WTC11 (cell line): Measurements from ENCODE around the gene ENTREP3. TPM values are rescaled to one million over a fixed set of nuclear protein-coding genes. Genes with fewer than 3 reads are reported as not detected.
A peak's percentile ranks its signal among the peaks of the same experiment; 100 is the strongest.
"Not testable (repeated sequence)": the region's sequence is repeated elsewhere in the genome, so short reads cannot be mapped to it uniquely, and the experiment has no call there.

Source experiments
- ATAC-seq: fragments of 200-7000 bp; cut with Tn5 transposase; 2 replicates; pipeline ENCODE4 v1.10.0; 2021; ENCODE audit warnings: mild to moderate bottlenecking, moderate library complexity
- CTCF ChIA-PET: fragments of 300-600 bp; sonication (Branson Sonifier 250); formaldehyde crosslinking; loops from one replicate; lab custom pipeline; 2021; ENCODE audit warnings: antibody characterized with exemption; lab: Charles Lee
- POLR2A ChIA-PET: fragments of 350-600 bp; sonication (Branson Sonifier 250); formaldehyde crosslinking; loops from one replicate; lab custom pipeline; 2021; ENCODE audit warnings: antibody characterized with exemption; lab: Charles Lee
- DNase-seq: peaks from one replicate; pipeline ENCODE4 v3.0.0; 2021; ENCODE audit warnings: low spot score
- H3K27ac Mint-ChIP-seq: 2 replicates; pipeline ENCODE4 v1.8.0; 2021; ENCODE audit warnings: mixed read lengths
- H3K27me3 Mint-ChIP-seq: 2 replicates; pipeline ENCODE4 v1.8.0; 2021; ENCODE audit warnings: low read depth, mild to moderate bottlenecking, moderate library complexity, mixed read lengths
- H3K36me3 Mint-ChIP-seq: 2 replicates; pipeline ENCODE4 v1.8.0; 2021; ENCODE audit warnings: mixed read lengths
- H3K4me1 Mint-ChIP-seq: 2 replicates; pipeline ENCODE4 v1.8.0; 2022; ENCODE audit warnings: mixed read lengths
- H3K4me3 Mint-ChIP-seq: 2 replicates; pipeline ENCODE4 v1.8.0; 2021; ENCODE audit warnings: mild to moderate bottlenecking, moderate library complexity, mixed read lengths
- H3K9me3 Mint-ChIP-seq: 2 replicates; pipeline ENCODE4 v1.8.0; 2021; ENCODE audit warnings: mixed read lengths
- AFF4 ChIP-seq: sonication (generic); formaldehyde crosslinking; IDR thresholded peaks from 2 replicates; pipeline ENCODE4 v1.8.1; 2023; ENCODE audit warnings: mild to moderate bottlenecking, missing genetic modification reagents, borderline replicate concordance
- ATF1 ChIP-seq: sonication (generic); formaldehyde crosslinking; IDR thresholded peaks from 2 replicates; pipeline ENCODE4 v1.8.1; 2023; ENCODE audit warnings: mild to moderate bottlenecking, moderate library complexity, missing genetic modification reagents
- CREM ChIP-seq: sonication (generic); formaldehyde crosslinking; IDR thresholded peaks from 2 replicates; pipeline ENCODE4 v1.8.1; 2022; ENCODE audit warnings: mild to moderate bottlenecking, missing genetic modification reagents, moderate library complexity
- EMX1 ChIP-seq: fragments of 250-450 bp; sonication (Bioruptor Pico); IDR thresholded peaks from 2 replicates; pipeline ENCODE4 v1.8.0; 2021; ENCODE audit warnings: mild to moderate bottlenecking
- ESRRA ChIP-seq: sonication (generic); formaldehyde crosslinking; IDR thresholded peaks from 2 replicates; pipeline ENCODE4 v1.8.1; 2022; ENCODE audit warnings: mild to moderate bottlenecking, missing genetic modification reagents, borderline replicate concordance
- FOXJ3 ChIP-seq: sonication (generic); formaldehyde crosslinking; IDR thresholded peaks from 2 replicates; pipeline ENCODE4 v1.9.0; 2021; ENCODE audit warnings: missing genetic modification reagents, mild to moderate bottlenecking, borderline replicate concordance
- HMGA2 ChIP-seq: fragments of 250-450 bp; sonication (Bioruptor Pico); IDR thresholded peaks from 2 replicates; pipeline ENCODE4 v1.4.0; 2021; ENCODE audit warnings: mild to moderate bottlenecking, moderate library complexity
- IRF2 ChIP-seq: sonication (generic); formaldehyde crosslinking; IDR thresholded peaks from 2 replicates; pipeline ENCODE4 v1.8.0; 2022; ENCODE audit warnings: low read depth, missing genetic modification reagents, borderline replicate concordance
- JAZF1 ChIP-seq: fragments of 250-450 bp; sonication (Bioruptor Pico); IDR thresholded peaks from 2 replicates; pipeline ENCODE4 v1.9.0; 2021; ENCODE audit warnings: moderate library complexity, mild to moderate bottlenecking, inconsistent platforms
- JUN ChIP-seq: sonication (generic); formaldehyde crosslinking; IDR thresholded peaks from 2 replicates; pipeline ENCODE4 v1.8.0; 2023; ENCODE audit warnings: mild to moderate bottlenecking, missing genetic modification reagents
- MYBL2 ChIP-seq: sonication (generic); formaldehyde crosslinking; IDR thresholded peaks from 2 replicates; pipeline ENCODE4 v1.8.1; 2023; ENCODE audit warnings: mild to moderate bottlenecking, moderate library complexity, missing genetic modification reagents
- NFYB ChIP-seq: sonication (generic); formaldehyde crosslinking; conservative IDR thresholded peaks from 2 replicates; pipeline ENCODE4 v1.8.0; 2022; ENCODE audit warnings: low read depth, missing genetic modification reagents
- NR2C2 ChIP-seq: sonication (generic); formaldehyde crosslinking; IDR thresholded peaks from 2 replicates; pipeline ENCODE4 v1.8.0; 2022; ENCODE audit warnings: mild to moderate bottlenecking, missing genetic modification reagents
- SMAD3 ChIP-seq: sonication (generic); formaldehyde crosslinking; IDR thresholded peaks from 2 replicates; pipeline ENCODE4 v1.8.0; 2022; ENCODE audit warnings: missing genetic modification reagents, mild to moderate bottlenecking, borderline replicate concordance
- STAT6 ChIP-seq: sonication (generic); formaldehyde crosslinking; conservative IDR thresholded peaks from 2 replicates; pipeline ENCODE4 v1.8.1; 2023; ENCODE audit warnings: mild to moderate bottlenecking, low read depth, missing genetic modification reagents, moderate library complexity
- TEAD4 ChIP-seq: sonication (generic); formaldehyde crosslinking; IDR thresholded peaks from 2 replicates; pipeline ENCODE4 v1.8.0; 2022; ENCODE audit warnings: mild to moderate bottlenecking, missing genetic modification reagents
- USF2 ChIP-seq: sonication (generic); formaldehyde crosslinking; IDR thresholded peaks from 2 replicates; pipeline ENCODE4 v1.8.1; 2023; ENCODE audit warnings: mild to moderate bottlenecking, missing genetic modification reagents, moderate library complexity
- ZNF281 ChIP-seq: sonication (generic); formaldehyde crosslinking; IDR thresholded peaks from 2 replicates; pipeline ENCODE4 v1.8.0; 2023; ENCODE audit warnings: mild to moderate bottlenecking, missing genetic modification reagents
- ZNF416 ChIP-seq: fragments of 250-450 bp; sonication (Bioruptor Pico); IDR thresholded peaks from 2 replicates; pipeline ENCODE4 v1.9.0; 2021; ENCODE audit warnings: mild to moderate bottlenecking, inconsistent platforms
- ZNF671 ChIP-seq: fragments of 250-450 bp; sonication (Bioruptor Pico); IDR thresholded peaks from 2 replicates; pipeline ENCODE4 v1.8.0; 2021; ENCODE audit warnings: mild to moderate bottlenecking
- total RNA-seq: library from RNA; stranded (reverse); gene quantifications from 3 replicates; pipeline ENCODE4 v1.2.3, GENCODE V29; 2021

ENTREP3 gene
- total RNA-seq, 1 experiment from 2014 or later = 67.8 TPM

- CTCF ChIA-PET = interaction anchor here (0.6 to 1.4 kb wide), 3 partner anchors 13 to 17 kb away, joined by 3 read pairs; no protein-coding TSS in a partner anchor
- Mint-ChIP-seq H3K27me3 (peaks cover 33% of the 10 kb centered on the region), H3K4me1 (peaks cover 13% of the 10 kb centered on the region)
- H3K27ac Mint-ChIP-seq, H3K36me3 Mint-ChIP-seq, ATAC-seq, H3K9me3 Mint-ChIP-seq, POLR2A ChIA-PET, H3K4me3 Mint-ChIP-seq, DNase-seq: not testable (repeated sequence)
- TF ChIP-seq HMGA2 (CRISPR knock-in tag) = peak; percentile 68; the same call in 1 of the 2 replicates
These were observed 35.7 kb upstream of the ENTREP3 start for GRCh38 chr1:155291006-155291405.

- H3K4me3 Mint-ChIP-seq = no peak overlapping the region
- DNase-seq = no peak
- no peak for ATAC-seq
- TF ChIP-seq CREM (CRISPR knock-in tag) (no peak), SMAD3 (CRISPR knock-in tag) (no peak), NFYB (CRISPR knock-in tag) (no peak), ZNF671 (no peak), MYBL2 (no peak), NR2C2 (CRISPR knock-in tag) (no peak), ZNF416 (CRISPR knock-in tag) (no peak), JUN (CRISPR knock-in tag) (no peak)
- H3K36me3 Mint-ChIP-seq = no peaks in the 10 kb centered on the region
- H3K4me1 Mint-ChIP-seq = no peaks in the 10 kb centered on the region
- no peak overlapping the region for H3K27ac Mint-ChIP-seq
- peaks cover 6% of the 10 kb centered on the region for H3K27me3 Mint-ChIP-seq
- ChIA-PET POLR2A (no interaction called here), CTCF (interaction anchor here (1.5 kb wide), 1 partner anchor 10 kb away, joined by 3 read pairs; no protein-coding TSS in a partner anchor)
- no peaks in the 10 kb centered on the region for H3K9me3 Mint-ChIP-seq
These were observed 32.8 kb upstream of the ENTREP3 start for GRCh38 chr1:155287987-155288543.

GRCh38 chr1:155286544-155286943 lies 31.3 kb upstream of the ENTREP3 start:
- H3K4me1 Mint-ChIP-seq = no peaks in the 10 kb centered on the region
- TF ChIP-seq EMX1 (CRISPR knock-in tag) (no peak), FOXJ3 (CRISPR knock-in tag) (no peak), USF2 (CRISPR knock-in tag) (no peak), AFF4 (CRISPR knock-in tag) (no peak), TEAD4 (CRISPR knock-in tag) (no peak), ESRRA (CRISPR knock-in tag) (no peak), JAZF1 (CRISPR knock-in tag) (no peak), IRF2 (CRISPR knock-in tag) (no peak), ZNF281 (CRISPR knock-in tag) (no peak), ATF1 (CRISPR knock-in tag) (no peak), STAT6 (CRISPR knock-in tag) (no peak)
- ATAC-seq (no peak), DNase-seq (no peak)
- H3K36me3 Mint-ChIP-seq = peaks cover 2% of the 10 kb centered on the region; the same call in 1 of the 2 replicates
- H3K9me3 Mint-ChIP-seq = no peaks in the 10 kb centered on the region
- POLR2A ChIA-PET = no interaction called here
- no peak overlapping the region for H3K4me3 Mint-ChIP-seq
- H3K27me3 Mint-ChIP-seq = no peaks in the 10 kb centered on the region
- H3K27ac Mint-ChIP-seq = no peak overlapping the region
- CTCF ChIA-PET = interaction anchor here (0.9 to 1.1 kb wide), 2 partner anchors 10 to 37 kb away, joined by 3 read pairs; no protein-coding TSS in a partner anchor
